GM12864 (cell line): Measurements from ENCODE around the gene VKORC1.
"Not testable (repeated sequence)": the region's sequence is repeated elsewhere in the genome, so short reads cannot be mapped to it uniquely, and the experiment has no call there.

Experiments used
- DNase-seq: peaks from one replicate; pipeline ENCODE4 v3.0.0-alpha.2; 2011; ENCODE audit warnings: low read depth
- H3K4me3 ChIP-seq: 2 replicates; pipeline ENCODE4 v1.5.1; 2011; ENCODE audit warnings: mild to moderate bottlenecking, low read depth, low read length, control low read depth
- CTCF ChIP-seq: IDR thresholded peaks from 2 replicates; pipeline ENCODE4 v1.5.1; 2011; ENCODE audit warnings: low read depth, mild to moderate bottlenecking, moderate library complexity, low read length, control low read depth, inconsistent platforms; ENCODE audit errors: missing control alignments

Gene VKORC1

GRCh38 chr16:31109622-31110021, 15.0 kb upstream of the VKORC1 start:
- DNase-seq, result no peak
- no peak overlapping the region for H3K4me3 ChIP-seq
- no peak for TF ChIP-seq CTCF

- H3K4me3 ChIP-seq, result peak overlapping the region; percentile 90
- TF ChIP-seq CTCF, result no peak
- no peak for DNase-seq
These were observed 14.4 kb upstream of the VKORC1 start for GRCh38 chr16:31108794-31109558.

- TF ChIP-seq CTCF, result no peak
- DNase-seq, result peak; percentile 59
- H3K4me3 ChIP-seq, result peak within 1 kb of the TSS; percentile 90
These were observed 13.6 kb upstream of the VKORC1 start, which contains the start of gene BCKDK for GRCh38 chr16:31108035-31108793. BCKDK (plus strand) TSS chr16:31108386; CDS start chr16:31109224, 838 bp downstream.

DNA sequence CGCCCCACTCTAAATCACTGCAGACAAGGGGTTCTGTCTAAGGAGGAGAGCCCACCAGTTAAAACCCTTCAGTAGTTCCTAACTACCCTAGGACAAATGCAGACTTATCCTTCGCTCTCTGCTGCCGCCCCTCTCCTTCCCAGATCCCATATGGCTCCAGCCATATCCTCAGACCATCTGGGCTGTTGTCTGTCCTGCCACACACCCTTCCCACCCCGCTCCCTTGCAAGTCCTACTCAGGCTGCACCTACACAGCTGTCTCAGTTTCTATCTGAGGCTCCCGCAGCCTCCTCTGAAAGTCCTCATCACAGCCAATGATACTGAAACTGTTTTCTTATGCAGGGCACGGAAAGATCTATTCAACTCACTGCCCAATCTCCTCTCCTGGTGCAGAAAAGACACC, 12.9 kb upstream of the VKORC1 start:
- DNase-seq, result peak; percentile 49
- no peak for TF ChIP-seq CTCF
- peak overlapping the region; percentile 90; the same call in 1 of the 2 replicates for H3K4me3 ChIP-seq

DNA sequence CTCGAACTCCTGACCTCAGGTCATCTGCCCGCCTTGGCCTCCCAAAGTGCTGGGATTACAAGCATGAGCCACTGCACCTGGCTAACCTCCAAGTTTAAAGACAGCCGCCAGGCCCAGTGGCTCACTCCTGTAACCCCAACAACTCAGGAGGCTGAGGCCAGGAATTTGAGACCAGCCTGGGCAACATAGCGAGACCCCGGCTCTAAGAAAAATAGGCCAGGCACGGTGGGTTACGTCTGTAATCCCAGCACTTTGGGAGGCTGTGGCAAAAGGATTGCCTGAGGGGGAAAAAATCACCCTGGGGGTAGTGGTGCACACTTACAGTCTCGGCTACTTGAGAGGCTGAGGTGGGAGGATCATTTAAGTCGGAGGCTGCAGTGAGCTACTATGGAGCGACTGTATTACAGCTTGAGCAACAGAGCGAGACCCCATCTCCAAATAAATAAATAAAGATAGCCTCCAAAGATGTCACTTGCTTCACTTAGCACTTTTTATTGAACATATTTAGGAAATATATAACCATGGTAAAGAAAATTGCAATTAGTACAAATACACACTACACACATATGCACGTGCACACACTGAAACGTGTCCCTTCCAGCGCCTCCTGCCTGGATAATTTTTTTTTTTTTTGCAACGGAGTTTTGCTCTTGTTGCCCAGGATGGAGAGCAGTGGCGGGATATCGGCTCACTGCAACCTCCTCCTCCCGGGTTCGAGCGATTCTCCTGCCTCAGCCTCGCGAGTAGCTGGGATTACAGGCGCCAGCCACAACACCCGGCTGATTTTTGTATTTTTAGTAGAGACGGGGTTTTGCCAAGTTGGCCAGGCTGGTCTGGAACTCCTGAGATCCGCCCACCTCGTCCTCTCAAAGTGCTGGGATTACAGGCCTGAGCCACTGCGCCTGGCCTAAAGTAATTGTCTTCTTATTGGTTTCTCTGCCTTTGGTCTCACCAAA, 12.2 kb upstream of the VKORC1 start:
- TF ChIP-seq CTCF, result no peak
- no peak overlapping the region; the same call in 1 of the 2 replicates for H3K4me3 ChIP-seq
- no peak for DNase-seq

- no peak for DNase-seq
- TF ChIP-seq CTCF, result peak; percentile 78
- H3K4me3 ChIP-seq, result no peak overlapping the region
These were observed 11.1 kb upstream of the VKORC1 start for GRCh38 chr16:31105677-31106213.

DNA sequence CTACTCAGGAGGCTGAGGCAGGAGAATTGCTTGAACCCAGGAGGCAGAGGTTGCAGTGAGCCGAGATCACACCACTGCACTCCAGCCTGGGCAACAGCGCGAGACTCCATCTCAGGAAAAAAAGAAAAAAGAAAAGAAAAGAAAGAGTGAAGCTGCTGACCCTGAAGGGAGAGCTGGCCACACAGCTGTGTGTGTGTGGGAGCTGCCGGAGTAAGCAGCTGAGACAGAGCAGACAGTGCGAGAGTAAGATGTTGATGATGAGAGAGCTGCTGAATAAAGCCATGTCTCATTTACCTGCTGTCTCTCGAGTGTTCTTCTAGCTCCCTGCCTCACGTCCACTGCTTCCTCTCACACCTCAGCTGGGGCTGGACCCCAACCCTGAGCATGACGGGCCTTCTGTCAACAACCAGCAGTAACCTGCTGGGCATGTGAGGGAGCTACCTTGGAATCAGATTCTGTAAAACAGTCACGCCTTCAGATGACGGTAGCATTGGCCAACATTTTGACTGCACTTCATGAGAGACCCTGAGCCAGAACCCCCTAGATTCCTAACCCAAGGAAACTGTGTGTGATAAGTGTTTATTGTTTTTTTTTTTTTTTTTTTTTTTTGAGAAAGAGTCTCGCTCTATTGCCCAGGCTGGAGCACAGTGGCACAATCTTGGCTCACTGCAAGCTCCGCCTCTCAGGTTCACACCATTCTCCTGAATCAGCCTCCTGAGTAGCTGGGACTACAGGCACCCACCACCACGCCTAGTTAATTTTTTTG, 6.5 kb upstream of the VKORC1 start:
- DNase-seq, result not testable (repeated sequence)

More for the DNA sequence above, 6.5 kb upstream of the VKORC1 start:
- not testable (repeated sequence) for H3K4me3 ChIP-seq
